ENCODE measurements around the gene DNAJC30. TPM values are rescaled to one million over a fixed set of nuclear protein-coding genes. Genes with fewer than 3 reads are reported as not detected.

Gene DNAJC30
- total RNA-seq, 4 donors from 2014 or later = 1.9 to 26.7 (median 6.8) TPM

DNA sequence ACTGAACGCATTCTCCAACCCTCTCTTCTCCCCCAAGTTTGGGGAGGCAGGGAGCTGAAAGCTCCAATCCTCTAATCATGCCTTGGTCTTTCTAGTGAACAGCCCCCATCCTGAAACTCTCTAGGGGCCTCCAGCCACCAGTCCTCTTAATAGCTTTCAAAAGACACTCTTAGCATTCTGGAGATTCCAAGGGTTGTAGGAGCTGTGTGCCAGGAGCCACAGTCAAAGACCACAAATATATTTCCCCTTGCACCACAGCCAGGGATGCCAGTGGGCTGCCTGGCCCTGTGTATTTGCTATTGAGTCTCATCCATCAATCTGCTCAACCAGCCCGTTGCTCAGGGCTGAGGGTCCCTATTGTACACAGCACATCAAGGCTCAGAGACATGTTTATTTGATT lies 40.4 kb downstream of the DNAJC30 start:
- Histone ChIP-seq H3K4me3 (no peak overlapping the region), H3K27ac (no peak overlapping the region), H3K9me3 (no peaks in the 10 kb centered on the region), H3K36me3 (no peaks in the 10 kb centered on the region), H3K27me3 (peaks cover 24% of the 10 kb centered on the region), H3K4me1 (peaks cover under 1 to 7% (median 3%) of the 10 kb centered on the region in 4 donors)
- in situ Hi-C loops (cut with MboI; ENCODE audit: low pct_ligation_motif_present in 1 of 4, low pct_unique_long_range_greater_than_20kb in 1 of 4, low sequenced_read_pairs in 3 of 4) = loop anchor here in 2 of 4 donors (25.0 kb wide), 1 partner anchor 219 kb away; the partner anchor contains the start of gene TMEM270 (in 2 of the 2)
- intact Hi-C loops (cut with DNase I; ENCODE audit: low total_unique reads) = no loop called here
- no peak for DNase-seq
- TF ChIP-seq, protein P1, sequence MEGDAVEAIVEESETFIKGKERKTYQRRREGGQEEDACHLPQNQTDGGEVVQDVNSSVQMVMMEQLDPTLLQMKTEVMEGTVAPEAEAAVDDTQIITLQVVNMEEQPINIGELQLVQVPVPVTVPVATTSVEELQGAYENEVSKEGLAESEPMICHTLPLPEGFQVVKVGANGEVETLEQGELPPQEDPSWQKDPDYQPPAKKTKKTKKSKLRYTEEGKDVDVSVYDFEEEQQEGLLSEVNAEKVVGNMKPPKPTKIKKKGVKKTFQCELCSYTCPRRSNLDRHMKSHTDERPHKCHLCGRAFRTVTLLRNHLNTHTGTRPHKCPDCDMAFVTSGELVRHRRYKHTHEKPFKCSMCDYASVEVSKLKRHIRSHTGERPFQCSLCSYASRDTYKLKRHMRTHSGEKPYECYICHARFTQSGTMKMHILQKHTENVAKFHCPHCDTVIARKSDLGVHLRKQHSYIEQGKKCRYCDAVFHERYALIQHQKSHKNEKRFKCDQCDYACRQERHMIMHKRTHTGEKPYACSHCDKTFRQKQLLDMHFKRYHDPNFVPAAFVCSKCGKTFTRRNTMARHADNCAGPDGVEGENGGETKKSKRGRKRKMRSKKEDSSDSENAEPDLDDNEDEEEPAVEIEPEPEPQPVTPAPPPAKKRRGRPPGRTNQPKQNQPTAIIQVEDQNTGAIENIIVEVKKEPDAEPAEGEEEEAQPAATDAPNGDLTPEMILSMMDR (IDR thresholded peaks at IDR 0.05) = no peak
- TF ChIP-seq POLR2A (IDR thresholded peaks at IDR 0.05) = no peak
- TF ChIP-seq EP300 (IDR thresholded peaks at IDR 0.05; ENCODE audit: low read depth) = no peak
- no peak for TF ChIP-seq POLR2AphosphoS5 (IDR thresholded peaks at IDR 0.05)
- WGBS, 2 donors (ENCODE audit: low coverage in 1 of 2) = 73% methylated on average over 2 of the region's 2 CpGs; no CpG with 5 or more reads in 1 of the 2 donors

- no peak overlapping the region for H3K4me3 ChIP-seq
- no peak overlapping the region for H3K27ac ChIP-seq
- in situ Hi-C loops (cut with MboI; ENCODE audit: low pct_ligation_motif_present in 1 of 4, low pct_unique_long_range_greater_than_20kb in 1 of 4, low sequenced_read_pairs in 3 of 4) (loop anchor here in 2 of 4 donors (25.0 kb wide), 1 partner anchor 223 kb away; the partner anchor contains the start of gene TMEM270 (in 2 of the 2)), intact Hi-C loops (cut with DNase I; ENCODE audit: low total_unique reads) (no loop called here)
- peaks cover under 1% of the 10 kb centered on the region for H3K27me3 ChIP-seq
- no peak for DNase-seq
- no peaks in the 10 kb centered on the region for H3K4me1 ChIP-seq
- WGBS, 2 donors (ENCODE audit: low coverage in 1 of 2) = 49 to 65% methylated on average over 3 of the region's 3 CpGs
- no peaks in the 10 kb centered on the region for H3K9me3 ChIP-seq
- TF ChIP-seq, protein P1 (IDR thresholded peaks at IDR 0.05) = no peak
- TF ChIP-seq POLR2AphosphoS5 (IDR thresholded peaks at IDR 0.05) = no peak
- TF ChIP-seq EP300 (IDR thresholded peaks at IDR 0.05; ENCODE audit: low read depth) = no peak
- no peak for TF ChIP-seq POLR2A (IDR thresholded peaks at IDR 0.05)
- no peaks in the 10 kb centered on the region for H3K36me3 ChIP-seq
Measured at GRCh38 chr7:73638911-73639310, 44.3 kb downstream of the DNAJC30 start.

- Histone ChIP-seq H3K9me3 (no peaks in the 10 kb centered on the region), H3K4me1 (no peaks in the 10 kb centered on the region), H3K27ac (no peak overlapping the region), H3K27me3 (peaks cover 11% of the 10 kb centered on the region), H3K36me3 (no peaks in the 10 kb centered on the region), H3K4me3 (no peak overlapping the region)
- TF ChIP-seq POLR2AphosphoS5 (IDR thresholded peaks at IDR 0.05) (no peak), EP300 (IDR thresholded peaks at IDR 0.05; ENCODE audit: low read depth) (no peak), POLR2A (IDR thresholded peaks at IDR 0.05) (no peak)
- TF ChIP-seq, protein P1 (IDR thresholded peaks at IDR 0.05) = no peak
- in situ Hi-C loops (cut with MboI; ENCODE audit: low pct_ligation_motif_present in 1 of 4, low pct_unique_long_range_greater_than_20kb in 1 of 4, low sequenced_read_pairs in 3 of 4) (loop anchor here in 2 of 4 donors (25.0 kb wide), 1 partner anchor 227 kb away; the partner anchor contains the start of gene TMEM270 (in 2 of the 2)), intact Hi-C loops (cut with DNase I; ENCODE audit: low total_unique reads) (no loop called here)
- DNase-seq = no peak
- 83 to 97% methylated on average over 1 to 8 of the region's 8 CpGs for WGBS, 2 donors (ENCODE audit: low coverage in 1 of 2)
Measured at GRCh38 chr7:73635428-73636200, 47.6 kb downstream of the DNAJC30 start.

GRCh38 chr7:73633844-73634243 lies 49.4 kb downstream of the DNAJC30 start:
- H3K27ac ChIP-seq = no peak overlapping the region
- H3K4me3 ChIP-seq = no peak overlapping the region
- intact Hi-C loops (cut with DNase I; ENCODE audit: low total_unique reads) = no loop called here
- no peaks in the 10 kb centered on the region for H3K9me3 ChIP-seq
- H3K27me3 ChIP-seq = peaks cover 11% of the 10 kb centered on the region
- DNase-seq = no peak
- TF ChIP-seq POLR2AphosphoS5 (IDR thresholded peaks at IDR 0.05) (no peak), EP300 (IDR thresholded peaks at IDR 0.05; ENCODE audit: low read depth) (no peak), POLR2A (IDR thresholded peaks at IDR 0.05) (no peak)
- TF ChIP-seq, protein P1 (IDR thresholded peaks at IDR 0.05) = no peak
- 76 to 84% methylated on average over 5 to 8 of the region's 8 CpGs for WGBS, 2 donors (ENCODE audit: low coverage in 1 of 2)
- no peaks in the 10 kb centered on the region for H3K36me3 ChIP-seq
- H3K4me1 ChIP-seq = no peaks in the 10 kb centered on the region
- in situ Hi-C loops (cut with MboI; ENCODE audit: low pct_ligation_motif_present in 1 of 4, low pct_unique_long_range_greater_than_20kb in 1 of 4, low sequenced_read_pairs in 3 of 4) = loop anchor here in 2 of 4 donors (25.0 kb wide), 1 partner anchor 228 kb away; the partner anchor contains the start of gene TMEM270 (in 2 of the 2)

All from transverse colon (tissue), 4 donors.